Measurements from ENCODE around the gene SPTB.

SPTB gene

DNA sequence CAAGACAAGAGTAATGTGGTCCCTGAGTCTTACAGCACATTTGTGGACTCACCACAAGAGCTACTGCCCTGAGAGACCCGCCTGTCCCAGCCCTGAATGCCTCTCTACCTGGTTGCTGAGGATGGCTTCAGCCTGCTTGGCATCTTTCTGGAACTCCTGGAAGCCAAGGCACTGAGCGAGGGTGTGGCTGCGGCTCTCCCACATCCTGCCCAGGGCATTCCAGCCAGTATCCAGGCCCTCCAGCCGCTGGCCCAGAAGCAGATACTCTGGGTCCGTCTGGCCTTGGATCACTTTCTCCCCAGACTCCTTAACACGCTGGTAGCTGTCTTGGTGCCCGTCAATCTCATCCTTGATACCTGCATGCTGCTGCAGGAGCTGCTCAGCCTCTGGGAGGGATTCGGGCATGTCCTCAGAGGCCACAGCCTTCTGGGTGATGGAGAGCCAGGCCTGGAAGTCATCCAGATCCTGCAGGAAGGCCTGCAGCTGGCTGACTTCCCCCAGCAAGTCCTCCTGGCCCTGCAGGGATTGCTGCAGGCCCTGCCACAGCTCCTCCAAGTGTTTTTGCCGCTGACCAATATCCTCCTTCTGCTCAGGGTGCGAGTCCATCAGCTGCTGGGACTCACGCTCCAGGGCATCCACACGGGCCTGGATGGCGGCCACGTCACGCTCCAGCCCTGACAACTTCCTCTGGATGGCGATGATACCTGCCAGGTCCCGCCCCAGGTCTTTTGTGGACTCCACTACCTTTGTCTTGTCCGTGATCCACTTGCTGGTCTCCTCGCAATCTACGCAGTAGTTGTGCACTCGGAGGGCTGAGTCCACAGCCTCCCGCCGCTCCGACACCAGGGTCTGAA lies 93.2 kb downstream of the SPTB start:
- DNase-seq: no peak

DNA sequence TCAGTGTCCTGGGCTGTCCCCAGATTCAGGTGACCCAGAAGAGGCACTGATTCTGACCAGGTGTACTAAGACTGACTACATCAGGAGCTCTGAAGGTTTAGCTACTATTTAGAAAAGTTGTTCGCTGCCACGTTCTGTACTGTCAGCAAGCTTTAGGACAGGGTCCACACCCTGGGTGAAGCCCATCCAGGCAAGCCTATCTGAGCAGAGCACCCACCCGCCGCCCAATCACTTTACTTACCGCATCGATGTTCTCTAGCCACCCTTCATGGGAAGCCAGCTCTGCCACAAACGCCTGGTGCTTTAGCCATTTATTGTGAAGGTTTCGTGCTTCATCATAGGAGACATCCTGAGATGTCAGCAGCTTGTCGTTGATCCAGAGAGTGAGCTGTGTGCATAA lies 95.7 kb downstream of the SPTB start:
- no peak for DNase-seq

DNA sequence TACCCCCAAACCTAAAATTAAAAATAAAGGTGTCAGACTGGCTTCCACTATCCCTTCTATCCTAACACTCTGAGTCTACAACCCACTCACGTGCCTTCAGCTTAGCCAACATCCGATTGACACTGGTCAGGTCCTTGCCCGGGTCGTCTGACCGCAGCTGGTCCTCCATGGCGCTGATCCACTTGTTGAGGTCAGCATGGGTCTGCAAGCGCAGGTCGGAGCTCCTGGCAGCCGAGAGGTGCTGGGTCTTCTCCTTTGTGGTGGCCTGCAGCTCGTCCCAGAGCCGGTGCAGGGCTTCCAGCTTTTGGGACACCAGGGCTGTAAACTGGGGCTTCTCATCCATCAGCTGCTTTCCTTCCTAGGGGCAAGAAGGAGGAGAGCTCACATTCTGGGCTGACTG lies 97.5 kb downstream of the SPTB start:
- DNase-seq: no peak

DNA sequence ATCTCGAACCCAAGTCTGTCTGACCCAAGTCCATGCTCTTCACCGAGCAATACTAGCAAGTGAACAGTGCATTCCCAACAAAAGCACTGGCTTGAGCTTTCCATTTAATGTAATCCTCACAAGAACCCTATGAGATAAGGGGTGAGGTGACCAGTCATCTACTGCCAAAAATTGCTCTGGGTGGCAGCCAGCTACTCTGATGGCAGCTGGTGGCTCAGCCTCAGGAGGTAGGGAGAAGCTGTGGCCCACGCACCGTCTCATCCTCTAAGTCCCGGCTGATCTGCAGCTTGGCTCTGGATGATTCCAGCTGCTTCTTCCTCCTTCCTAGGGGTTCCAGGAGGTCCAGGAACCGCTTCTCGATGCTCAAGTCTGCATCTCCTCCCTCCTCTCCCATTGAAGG lies 100.2 kb downstream of the SPTB start:
- no peak for DNase-seq

DNA sequence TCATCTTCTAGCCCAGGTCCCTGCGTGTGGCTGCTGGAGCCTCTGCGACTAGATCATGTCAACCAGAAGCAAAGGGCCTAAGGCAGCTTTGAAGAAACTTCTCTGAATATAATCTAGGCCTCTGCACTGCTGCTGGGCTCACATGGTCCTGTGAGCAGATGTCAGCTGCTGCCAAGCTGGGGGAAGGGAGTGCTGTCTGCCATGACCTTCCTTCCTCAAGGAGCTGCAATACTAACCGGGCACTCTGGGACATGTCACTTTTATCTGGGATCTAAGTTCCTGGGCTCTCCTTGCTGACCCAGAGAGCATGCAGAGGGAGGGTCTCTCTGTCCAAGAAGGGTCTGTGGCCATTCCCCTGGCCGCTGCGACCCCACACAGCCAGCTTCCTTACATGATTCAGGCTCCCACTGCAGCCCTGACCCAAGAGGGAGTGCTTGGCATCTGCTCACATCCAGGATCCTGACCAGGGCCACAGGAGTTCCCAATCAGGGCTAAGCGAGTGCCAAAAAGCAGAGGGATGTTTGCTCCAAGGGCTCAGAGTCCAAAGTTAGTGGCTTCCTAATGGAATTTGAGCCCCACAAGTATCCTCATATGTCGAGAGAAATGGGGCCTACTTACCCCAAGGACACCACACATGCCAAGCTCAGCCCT lies 101.5 kb downstream of the SPTB start:
- no peak for DNase-seq

DNA sequence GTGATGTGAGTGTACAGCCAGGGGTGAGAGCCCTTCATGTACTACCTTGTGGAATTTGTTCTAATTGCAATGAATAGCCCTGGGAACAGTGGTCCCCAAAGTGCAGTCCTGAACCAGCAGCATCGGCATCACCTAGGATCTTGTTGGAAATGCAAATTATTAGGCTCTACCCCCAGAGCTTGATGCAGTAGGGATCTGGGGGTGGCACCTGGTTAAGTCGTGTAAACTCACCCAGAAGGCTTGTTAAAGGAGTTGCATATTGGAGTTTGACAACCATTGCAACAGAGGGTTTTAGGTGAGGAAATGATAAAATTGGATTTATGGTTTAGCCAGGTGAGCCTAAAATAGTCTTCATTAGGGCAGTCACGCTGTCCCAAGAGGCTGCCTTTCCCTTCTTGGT lies 102.2 kb downstream of the SPTB start:
- DNase-seq: no peak

DNA sequence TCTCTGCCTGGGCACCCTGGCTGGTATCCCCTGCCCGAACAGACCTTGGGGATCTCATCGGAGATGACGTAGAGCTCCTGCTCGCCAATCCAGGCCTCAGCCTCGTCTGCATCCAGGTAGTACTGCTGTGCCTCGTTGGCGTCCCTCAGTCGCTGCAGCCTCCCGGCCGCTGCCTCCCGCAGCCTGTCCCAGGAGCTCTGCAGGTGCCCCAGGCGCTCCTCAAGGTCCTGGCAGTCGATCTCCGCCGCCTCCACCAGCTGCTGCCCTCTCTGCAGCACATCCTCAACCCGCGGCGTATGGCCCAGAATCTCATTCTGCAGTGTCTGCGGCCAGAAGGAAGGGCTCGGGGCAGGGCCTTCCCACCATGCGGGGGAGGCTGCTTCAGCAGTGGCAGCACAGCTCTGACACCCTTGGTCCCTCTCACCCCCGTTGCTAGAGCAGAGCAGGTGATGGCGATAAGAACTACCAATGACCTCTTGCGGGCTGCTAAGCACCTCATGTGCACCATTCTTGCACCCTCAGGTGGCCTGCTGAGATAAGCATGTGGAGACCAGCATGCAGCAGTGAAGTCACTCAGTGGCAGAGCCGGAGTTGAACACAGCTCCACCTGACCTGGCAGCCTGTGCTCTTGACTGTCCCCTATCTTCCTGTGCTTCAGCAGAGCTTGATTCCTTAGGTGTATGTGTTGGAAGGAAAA lies 104.5 kb downstream of the SPTB start:
- no peak for DNase-seq

DNA sequence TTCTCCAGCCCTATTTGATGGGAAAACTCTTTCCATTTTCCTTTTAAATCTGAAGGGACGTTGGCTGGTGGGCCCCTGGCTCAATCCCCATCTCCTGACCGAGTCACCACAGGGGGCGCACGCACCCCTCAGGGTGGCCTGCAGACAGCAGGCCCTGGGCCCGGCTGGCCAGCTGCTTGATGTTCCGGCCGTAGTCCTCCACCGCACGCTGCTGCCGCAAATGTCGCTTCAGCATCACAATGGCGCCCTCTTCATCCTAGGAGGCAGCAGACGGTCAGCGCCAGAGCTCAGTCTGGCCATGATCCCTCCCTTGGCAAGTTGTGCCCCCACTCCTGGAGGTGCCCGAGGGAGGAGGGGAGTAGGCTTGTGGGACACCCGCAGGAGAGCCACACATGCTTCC lies 105.4 kb downstream of the SPTB start:
- no peak for DNase-seq

DNA sequence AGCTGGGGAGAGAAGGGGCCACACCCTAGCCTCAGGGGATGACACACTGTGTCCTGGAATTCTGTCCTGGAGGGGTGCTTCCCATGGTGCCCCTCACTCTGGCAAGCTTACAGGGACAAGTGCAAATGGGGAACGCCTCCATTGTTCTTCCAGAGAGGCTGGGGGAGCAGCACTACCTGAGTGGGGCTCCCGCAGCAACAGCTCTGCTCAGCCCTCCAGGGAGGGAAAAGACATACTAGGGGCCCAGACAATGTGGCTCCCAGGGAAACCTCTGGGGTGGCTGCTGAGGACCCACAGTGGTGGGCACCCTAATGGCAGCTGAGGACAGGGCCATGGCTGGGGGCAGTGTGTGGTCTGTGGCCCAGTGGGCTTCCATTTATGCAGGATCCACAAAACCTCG lies 106.1 kb downstream of the SPTB start:
- no peak for DNase-seq

DNA sequence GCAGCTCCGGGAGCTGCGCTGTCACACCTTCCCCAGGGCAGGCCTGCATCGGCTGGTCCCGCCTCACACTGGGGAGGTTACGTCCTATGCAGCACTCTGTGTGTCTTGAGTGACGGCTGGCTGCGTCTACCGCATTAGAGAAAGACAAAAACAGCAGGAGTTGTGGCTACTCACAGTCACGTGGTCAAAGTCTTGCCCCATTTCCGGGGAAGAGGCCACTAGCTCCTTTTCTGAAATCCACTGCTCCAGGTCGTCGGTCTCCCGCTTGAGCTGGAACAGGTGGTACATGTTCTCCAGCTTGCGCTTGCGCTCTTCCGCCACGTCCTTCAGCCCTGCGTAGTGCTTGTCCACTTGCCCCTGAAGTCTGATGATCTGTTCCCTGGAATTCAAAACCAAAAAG lies 106.7 kb downstream of the SPTB start:
- DNase-seq: no peak

DNA sequence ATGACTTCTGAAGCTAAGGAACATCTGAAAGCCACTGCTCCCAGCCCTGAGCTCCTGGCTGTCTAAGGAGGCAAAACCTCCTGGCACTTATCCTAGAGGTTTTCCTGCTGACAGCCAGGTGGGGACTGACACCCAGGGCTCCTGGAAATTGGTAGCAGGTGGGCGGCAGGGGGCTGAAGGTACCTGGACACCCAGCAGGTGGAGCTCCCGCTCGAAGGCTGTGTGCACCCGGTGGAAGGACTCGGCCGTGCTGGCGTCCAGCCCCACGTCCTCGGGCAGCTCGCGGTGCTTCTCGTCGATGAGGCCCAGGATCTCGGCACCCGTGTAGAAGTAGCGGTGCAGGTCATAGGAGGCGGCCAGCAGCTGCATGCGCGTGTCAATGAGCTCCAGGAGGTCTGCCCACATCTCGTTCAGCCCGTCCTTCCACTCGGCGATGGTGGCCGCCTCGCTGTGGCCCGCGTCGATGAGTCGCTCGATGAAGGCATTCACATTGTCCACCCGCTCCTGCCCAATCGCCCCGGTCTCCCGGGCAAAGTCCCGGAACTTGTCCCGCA lies 107.2 kb downstream of the SPTB start:
- DNase-seq: no peak

DNA sequence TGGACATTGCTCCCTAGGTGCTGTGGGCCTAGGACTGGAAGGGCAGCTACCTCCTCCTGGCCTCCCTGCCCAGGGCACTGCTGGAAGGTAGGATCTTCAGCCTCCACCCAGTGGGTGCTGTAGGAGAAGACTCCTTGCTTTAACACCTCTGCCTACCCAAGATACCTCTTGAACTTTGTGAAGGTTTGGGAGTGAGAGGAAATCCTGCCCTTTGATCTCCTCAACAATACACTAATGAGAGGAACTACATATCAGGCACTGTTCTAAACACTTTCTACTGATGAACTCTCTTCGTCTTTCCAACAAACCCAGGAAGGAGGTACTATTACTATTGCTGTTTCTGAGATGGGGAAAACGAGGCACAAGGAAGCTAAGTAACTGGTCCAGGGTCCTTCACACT lies 108.5 kb downstream of the SPTB start:
- no peak for DNase-seq

DNA sequence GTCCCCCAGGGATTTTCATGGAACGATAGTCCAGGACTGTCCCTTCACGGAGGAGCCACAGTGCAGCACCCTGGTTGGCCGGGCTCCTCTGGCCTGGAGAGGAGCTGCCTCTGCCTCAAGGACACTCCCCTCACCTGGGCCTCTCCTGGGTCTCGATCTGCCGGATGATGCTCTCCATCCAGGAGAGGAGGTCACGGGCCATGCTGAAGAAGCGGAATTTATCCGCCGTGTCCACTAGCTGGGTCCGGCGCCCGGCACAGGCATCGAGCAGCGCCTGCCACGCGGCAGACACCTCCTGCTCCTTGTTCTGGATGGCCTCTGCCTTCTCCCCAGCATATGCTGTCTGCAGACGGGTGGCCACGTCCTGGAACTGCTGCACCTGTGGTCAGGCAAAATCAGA lies 109.0 kb downstream of the SPTB start:
- no peak for DNase-seq

DNA sequence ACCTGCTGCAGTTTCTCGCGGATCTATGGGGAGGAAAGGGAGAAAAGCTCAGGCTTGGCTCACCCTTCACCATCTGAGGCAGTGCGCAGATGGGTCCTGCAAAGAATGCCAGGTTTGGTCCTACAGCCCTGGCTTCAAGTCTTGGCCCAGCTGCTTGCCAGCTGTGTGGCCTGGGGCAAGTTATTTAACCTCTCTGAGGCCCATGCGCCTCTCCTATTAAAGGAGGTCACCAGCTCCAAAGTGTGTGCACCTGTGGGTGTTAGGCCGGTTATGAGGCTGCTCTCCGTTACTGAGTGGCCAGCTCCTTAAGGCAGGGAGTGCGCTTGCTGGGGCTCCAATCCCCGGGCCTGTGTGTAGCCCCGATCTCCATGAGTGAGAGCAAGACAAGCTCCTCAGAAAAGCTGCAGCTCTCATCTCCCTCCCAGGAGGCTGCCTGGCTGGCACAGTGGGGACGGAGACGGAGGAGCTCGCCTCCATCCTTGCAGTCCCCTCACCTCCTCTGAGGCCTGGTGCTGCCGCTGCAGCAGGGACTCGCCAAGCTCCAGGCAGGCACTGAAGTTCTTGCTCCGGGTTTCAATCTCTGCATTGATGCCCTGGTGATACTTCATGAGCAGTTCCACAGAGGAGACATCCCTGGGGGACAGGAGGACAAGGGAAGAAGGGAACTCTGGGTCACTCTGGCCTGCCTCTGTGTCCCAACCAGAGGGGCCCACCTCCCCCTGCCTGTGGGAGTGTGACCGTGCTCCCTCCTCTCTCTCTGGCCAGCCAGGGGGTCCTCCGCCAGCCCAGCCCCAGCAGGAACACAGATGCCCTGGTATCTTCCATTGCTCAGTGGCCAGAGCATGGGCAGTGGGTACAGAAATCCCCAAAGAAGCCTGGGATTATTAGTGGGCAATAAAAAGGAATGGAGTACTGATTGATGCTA lies 110.3 kb downstream of the SPTB start:
- no peak for DNase-seq

DNA sequence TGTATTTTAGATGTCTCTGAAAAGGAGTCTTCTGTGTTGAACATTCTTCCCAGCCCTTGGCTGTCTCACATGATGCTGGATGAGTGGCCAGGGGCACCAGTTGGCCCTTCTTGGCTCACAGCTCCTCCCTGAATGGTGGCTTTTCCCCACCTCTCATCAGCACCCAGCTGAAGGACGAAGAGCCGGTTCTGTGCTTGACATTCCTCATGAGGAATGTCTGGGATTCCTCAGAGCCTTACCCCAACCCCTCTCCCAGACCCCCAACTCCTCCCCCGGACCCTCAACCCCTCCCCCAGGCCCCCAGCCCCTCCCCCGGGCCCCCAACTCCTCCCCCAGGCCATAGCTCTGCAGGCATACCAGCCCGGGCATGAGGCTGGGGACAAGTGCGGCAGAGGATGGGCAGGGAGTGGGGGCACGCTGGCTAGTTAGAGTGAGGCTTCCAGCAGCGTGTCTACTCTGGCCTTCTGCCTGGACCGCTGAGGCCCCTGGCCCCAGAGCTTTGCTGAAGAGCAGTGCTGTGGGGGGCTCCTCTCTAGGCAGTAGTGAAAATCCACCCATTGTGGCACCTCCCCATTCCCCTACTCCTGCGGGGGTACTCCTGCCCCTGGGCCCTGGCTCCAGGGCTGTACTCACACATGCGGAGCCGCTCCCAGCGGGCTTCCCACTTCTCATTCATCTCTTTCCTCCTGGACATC lies 111.2 kb downstream of the SPTB start:
- DNase-seq: no peak

DNA sequence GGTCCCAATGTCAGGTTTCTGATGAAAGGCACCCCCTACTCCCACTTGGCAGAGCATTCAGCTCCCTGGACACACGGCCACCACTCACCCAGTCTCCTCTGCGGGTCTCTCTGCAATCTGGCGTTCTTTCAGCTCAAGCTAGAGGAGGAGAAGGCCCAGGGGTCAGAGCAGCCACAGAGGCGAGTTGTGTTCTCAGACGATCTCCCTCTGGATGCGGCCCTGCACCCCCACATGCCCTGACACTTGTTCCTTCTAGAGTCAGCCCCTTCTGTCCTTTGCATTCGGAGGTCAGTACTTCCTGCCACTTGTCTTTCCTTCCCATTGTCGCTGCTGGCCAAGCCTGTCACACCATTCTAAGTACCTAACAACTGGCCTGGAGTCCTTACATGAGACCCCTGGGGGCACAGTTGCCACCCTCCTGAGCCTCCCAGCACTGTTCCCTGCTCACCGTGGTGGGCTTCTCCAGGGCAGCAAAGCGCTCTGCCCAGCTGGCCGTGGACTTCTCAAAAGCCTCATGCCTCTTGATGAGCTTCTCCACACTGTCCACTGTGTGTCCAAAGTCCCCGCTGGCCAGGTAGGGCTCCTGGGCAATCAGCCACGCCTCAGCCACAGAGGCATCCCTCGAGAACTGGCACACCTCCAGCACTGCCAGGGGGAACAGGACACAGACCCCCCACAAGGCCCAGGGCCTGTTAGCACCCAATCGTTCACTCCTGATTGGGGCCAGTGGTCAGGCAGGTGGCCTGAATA lies 112.3 kb downstream of the SPTB start:
- no peak for DNase-seq

DNA sequence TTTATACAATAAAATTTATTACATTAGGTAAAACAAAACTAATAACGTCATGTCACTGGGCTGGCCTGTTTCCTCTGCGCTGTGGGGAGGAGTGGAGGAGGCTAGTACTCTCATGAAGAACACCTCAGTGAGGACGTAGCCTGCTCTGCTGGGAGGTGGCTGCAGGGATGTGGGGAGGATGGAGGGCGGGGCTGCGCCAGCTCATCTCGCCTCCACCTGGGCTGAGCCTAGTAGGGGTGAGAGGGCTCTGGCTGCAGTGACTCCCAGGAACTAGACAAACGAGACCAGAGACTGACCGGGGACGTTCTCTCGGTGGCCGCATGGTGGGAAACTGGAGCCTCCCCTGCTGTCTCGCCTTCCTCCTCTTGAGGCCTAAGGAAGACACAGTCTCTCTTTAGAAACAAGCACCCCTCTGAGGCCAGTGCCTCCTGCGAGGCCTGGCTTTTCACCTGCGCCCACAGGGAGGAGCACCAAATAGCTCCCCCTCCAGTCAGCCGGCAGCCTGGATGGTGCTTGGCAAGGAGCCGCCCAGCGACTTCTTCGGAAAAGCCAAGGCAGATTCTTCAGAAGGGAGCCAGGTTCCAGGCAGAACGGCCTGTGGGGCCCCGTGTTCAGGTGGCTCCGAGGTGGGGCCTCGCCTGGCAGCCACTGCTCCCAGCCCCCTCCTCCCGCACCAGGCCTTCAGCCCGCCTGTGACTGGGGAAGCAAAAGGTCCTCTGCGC lies 113.1 kb downstream of the SPTB start:
- no peak for DNase-seq

DNA sequence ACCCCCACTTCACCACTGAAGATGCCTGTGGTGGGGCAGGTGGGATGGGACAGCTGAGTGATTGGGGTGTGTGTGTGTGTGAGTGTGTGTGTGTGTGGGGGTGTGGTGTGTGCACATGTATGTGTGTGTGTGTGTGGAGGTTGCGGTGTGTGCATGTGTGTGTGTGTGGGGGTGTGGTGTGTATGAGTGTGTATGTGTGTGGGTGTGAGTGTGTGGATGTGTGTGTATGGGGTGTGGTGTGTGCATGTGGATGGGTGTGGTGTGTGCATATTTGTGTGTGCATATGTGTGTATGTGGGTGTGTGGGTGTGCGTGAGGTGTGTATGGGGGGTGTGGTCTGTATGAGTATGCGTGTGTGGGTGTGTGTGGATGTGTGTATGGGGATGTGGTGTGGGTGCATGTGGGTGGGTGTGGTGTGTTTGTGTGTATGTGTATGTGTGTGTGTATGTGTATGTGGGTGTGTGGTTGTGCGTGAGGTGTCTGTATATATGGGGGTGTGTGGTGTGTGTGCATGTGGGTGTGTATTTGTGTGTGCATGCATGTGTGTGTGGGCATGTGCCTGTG lies 113.9 kb downstream of the SPTB start:
- no peak for DNase-seq

DNA sequence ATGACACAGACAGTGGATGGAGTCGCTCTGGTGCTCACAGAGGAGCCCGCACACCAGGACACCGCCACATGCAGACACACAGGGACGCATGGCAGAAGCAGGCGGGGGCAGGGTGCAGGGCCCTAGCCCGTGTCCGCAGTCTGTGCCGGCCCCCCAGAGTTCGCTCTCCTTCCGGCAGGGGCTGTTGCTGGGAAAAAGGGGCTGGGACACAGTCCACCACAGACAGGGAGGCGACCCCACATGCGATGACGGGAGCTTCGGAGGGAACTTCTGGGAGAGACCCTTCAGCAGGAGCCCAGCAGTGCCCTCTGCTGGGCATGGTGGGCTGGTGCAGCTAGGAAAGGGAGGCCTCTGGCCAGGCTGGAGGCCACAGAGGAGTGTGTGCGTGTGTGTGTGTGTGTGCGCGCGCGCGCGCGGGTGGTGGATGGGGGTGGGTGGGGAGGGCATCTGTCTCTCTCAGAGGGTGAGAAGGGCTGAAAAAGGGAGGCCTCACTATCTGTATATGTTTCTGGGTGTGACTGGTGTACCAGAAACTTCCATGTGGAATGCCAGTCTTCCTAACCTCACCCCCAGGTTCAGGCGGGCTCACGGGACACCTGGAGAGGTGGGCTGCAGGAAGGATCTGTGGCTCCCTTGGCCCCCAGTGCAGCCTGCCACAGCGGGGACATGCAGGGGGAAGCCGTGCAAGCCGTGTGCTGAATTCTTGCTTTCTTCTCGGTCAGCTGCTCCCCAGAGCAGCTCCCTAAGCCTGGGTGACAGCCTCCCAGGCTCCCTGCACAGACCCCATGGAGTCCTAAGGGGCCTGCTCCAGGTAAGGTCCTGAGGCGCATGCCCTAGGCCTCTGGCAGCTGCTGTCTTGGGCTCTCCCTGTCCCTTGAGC lies 114.8 kb downstream of the SPTB start:
- DNase-seq: peak; percentile 11 to 35 (median 28)
